ENCODE data around the gene PLSCR4. TPM values are rescaled to one million over a fixed set of nuclear protein-coding genes. Genes with fewer than 3 reads are reported as not detected.

PLSCR4 gene
- total RNA-seq, 1 donor from 2014 or later: 3.6 TPM

DNA sequence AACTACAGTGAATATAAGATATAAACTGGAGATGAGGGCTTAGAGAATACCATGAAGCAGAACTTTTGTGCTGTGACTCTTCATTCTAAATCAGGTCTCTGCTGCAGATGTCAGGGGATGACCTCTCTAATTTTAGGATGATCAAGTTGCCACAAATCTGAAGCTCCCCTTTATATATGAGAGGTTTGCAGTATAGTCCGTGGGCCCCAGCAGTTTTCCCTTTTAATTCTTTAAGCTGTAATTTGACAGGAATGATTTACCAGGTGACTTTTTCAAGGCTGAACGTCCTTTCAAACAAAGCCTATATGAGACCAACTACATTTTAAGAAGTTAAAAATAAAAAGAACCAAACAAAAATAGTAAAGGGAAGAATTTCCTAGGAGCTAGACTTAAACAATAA, 85.0 kb downstream of the PLSCR4 start:
- Histone ChIP-seq H3K36me3 (ENCODE audit: control insufficient read depth, insufficient read depth, low read length) (no peaks in the 10 kb centered on the region), H3K4me3 (ENCODE audit: low read depth, low read length) (no peak overlapping the region), H3K27me3 (ENCODE audit: control insufficient read depth, insufficient read depth, low read length) (no peaks in the 10 kb centered on the region)
- no peak for DNase-seq (ENCODE audit: low read depth)
- TF ChIP-seq, protein P1, sequence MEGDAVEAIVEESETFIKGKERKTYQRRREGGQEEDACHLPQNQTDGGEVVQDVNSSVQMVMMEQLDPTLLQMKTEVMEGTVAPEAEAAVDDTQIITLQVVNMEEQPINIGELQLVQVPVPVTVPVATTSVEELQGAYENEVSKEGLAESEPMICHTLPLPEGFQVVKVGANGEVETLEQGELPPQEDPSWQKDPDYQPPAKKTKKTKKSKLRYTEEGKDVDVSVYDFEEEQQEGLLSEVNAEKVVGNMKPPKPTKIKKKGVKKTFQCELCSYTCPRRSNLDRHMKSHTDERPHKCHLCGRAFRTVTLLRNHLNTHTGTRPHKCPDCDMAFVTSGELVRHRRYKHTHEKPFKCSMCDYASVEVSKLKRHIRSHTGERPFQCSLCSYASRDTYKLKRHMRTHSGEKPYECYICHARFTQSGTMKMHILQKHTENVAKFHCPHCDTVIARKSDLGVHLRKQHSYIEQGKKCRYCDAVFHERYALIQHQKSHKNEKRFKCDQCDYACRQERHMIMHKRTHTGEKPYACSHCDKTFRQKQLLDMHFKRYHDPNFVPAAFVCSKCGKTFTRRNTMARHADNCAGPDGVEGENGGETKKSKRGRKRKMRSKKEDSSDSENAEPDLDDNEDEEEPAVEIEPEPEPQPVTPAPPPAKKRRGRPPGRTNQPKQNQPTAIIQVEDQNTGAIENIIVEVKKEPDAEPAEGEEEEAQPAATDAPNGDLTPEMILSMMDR (IDR thresholded peaks at IDR 0.05; ENCODE audit: insufficient read depth, low read length, poor library complexity, severe bottlenecking): no peak

DNA sequence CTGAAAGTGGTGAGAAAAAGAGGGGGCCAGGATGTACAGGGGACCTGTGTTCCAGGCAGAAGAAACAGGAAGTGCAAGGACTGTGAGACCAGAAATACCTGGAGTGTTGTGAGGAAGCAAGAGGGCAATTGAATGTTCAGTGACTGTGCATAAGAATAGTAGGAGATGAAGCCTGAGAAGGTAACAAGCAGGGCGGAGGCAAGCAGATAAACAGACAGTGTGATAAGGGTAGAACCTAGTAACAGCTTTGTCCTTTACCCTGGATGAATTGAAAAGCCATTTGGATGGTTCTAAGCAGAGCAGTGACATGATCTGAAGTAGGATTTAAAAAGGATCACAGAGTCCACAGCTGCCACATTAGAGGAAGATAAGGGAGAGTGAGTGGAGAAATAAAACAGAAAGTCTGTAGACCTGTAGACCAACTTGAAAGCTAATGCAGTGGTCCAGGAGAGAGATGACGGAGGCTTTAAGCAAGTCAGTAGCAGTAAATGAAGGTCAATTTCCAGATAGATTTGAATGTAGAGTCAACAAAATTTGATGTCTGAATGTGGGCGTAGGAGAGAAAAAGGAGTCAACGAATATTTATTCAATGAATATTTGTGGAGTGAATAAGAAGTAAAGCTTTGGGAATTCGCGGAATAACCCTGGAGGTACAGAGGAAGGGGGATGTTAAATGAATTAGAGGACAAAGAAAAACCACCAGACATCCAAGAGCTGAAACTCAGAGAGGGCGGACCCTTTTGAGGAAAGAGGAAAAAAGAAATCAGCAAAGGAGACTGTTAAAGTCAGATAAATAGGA, 85.7 kb downstream of the PLSCR4 start:
- no peak overlapping the region for H3K4me3 ChIP-seq (ENCODE audit: low read depth, low read length)
- H3K36me3 ChIP-seq (ENCODE audit: control insufficient read depth, insufficient read depth, low read length): no peaks in the 10 kb centered on the region
- no peaks in the 10 kb centered on the region for H3K27me3 ChIP-seq (ENCODE audit: control insufficient read depth, insufficient read depth, low read length)
- TF ChIP-seq, protein P1 (IDR thresholded peaks at IDR 0.05; ENCODE audit: insufficient read depth, low read length, poor library complexity, severe bottlenecking): no peak
- no peak for DNase-seq (ENCODE audit: low read depth)

DNA sequence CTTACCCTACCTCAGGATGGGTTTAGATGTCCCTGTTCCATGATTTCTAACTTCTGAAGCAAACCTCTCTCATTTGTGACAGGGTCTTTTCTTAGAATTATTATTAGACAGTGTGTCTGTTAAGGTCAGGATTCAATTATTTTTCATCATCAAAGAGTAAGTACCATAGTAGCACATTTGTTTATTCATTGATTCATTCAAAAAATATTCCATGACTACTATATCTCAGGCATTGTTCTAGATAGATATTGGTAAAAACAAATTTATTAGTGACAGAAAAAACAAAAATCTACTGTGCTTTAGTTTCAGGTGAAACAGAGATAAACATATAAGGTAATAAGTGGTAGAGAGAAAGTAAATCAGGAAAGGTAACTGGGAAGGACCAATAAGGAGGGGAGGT, 86.4 kb downstream of the PLSCR4 start:
- DNase-seq (ENCODE audit: low read depth): no peak
- no peak overlapping the region for H3K4me3 ChIP-seq (ENCODE audit: low read depth, low read length)
- H3K36me3 ChIP-seq (ENCODE audit: control insufficient read depth, insufficient read depth, low read length): no peaks in the 10 kb centered on the region
- H3K27me3 ChIP-seq (ENCODE audit: control insufficient read depth, insufficient read depth, low read length): no peaks in the 10 kb centered on the region
- TF ChIP-seq, protein P1 (IDR thresholded peaks at IDR 0.05; ENCODE audit: insufficient read depth, low read length, poor library complexity, severe bottlenecking): no peak

DNA sequence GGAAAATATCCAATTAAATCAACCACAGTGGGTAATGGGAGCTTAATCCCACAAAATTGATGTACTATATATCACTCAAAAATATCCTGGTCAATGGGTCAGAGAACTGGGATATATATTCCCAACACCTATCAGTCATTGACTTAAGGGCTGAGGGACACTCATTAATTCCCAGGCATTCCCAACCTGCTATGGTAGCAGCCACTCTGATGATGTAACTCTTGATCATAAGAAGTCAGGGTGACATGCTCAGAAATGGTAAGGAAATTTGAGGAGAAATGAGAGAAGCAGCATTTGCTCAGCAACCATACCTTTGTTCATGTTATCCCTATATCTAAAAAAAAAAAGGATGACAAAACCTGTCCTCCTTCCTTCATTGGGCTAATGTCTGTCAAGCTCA, 86.8 kb downstream of the PLSCR4 start:
- DNase-seq (ENCODE audit: low read depth): no peak
- TF ChIP-seq, protein P1 (IDR thresholded peaks at IDR 0.05; ENCODE audit: insufficient read depth, low read length, poor library complexity, severe bottlenecking): no peak
- Histone ChIP-seq H3K27me3 (ENCODE audit: control insufficient read depth, insufficient read depth, low read length) (no peaks in the 10 kb centered on the region), H3K36me3 (ENCODE audit: control insufficient read depth, insufficient read depth, low read length) (no peaks in the 10 kb centered on the region), H3K4me3 (ENCODE audit: low read depth, low read length) (no peak overlapping the region)

DNA sequence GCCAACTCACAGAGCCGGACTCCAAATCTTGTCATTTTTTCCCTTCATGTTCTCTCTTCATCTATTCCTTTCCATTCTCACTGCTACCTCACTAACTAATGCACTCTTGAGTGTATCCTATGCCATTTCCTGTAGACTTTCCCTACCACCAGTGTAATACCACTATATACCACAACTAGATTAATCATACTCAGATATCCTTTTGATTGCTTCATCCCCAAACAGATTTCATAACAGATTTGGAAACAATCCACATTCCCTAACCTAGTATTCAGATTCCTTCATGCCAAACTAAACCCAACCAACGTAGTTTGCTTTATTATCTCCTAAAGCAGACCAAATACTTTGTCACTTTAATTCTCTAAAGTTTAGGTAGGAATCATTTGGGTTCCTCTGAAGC, 87.3 kb downstream of the PLSCR4 start:
- Histone ChIP-seq H3K27me3 (ENCODE audit: control insufficient read depth, insufficient read depth, low read length) (no peaks in the 10 kb centered on the region), H3K4me3 (ENCODE audit: low read depth, low read length) (no peak overlapping the region), H3K36me3 (ENCODE audit: control insufficient read depth, insufficient read depth, low read length) (no peaks in the 10 kb centered on the region)
- TF ChIP-seq, protein P1 (IDR thresholded peaks at IDR 0.05; ENCODE audit: insufficient read depth, low read length, poor library complexity, severe bottlenecking): no peak
- DNase-seq (ENCODE audit: low read depth): no peak

DNA sequence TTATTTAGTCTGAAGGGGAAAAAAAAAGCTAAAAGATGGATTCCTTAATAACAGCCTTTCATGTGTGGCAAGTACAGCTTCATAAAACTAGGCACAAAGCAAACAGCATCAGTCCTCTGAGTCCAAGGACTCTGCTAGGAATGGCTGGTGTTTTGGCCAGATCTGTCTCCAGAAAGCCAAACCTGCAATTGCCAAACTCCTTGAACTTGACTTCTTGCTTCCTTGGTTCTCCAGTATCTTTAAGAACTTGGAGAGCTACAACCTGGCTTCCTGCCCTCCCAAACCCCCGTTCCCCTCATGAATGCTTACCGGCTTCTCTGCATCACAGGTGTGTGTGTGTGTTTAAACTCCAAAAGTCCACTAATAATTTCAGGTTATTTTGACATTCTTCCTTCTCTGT, 88.3 kb downstream of the PLSCR4 start:
- DNase-seq (ENCODE audit: low read depth): no peak
- H3K27me3 ChIP-seq (ENCODE audit: control insufficient read depth, insufficient read depth, low read length): no peaks in the 10 kb centered on the region
- H3K4me3 ChIP-seq (ENCODE audit: low read depth, low read length): no peak overlapping the region
- TF ChIP-seq, protein P1 (IDR thresholded peaks at IDR 0.05; ENCODE audit: insufficient read depth, low read length, poor library complexity, severe bottlenecking): no peak
- no peaks in the 10 kb centered on the region for H3K36me3 ChIP-seq (ENCODE audit: control insufficient read depth, insufficient read depth, low read length)
